Left ventricle myocardium inferior (tissue), 1 donor: Measurements from ENCODE around the gene COPS8. TPM values are rescaled to one million over a fixed set of nuclear protein-coding genes. Genes with fewer than 3 reads are reported as not detected.
A peak's percentile ranks its signal among the peaks of the same experiment; 100 is the strongest.

Experiments
- DNase-seq: peaks from one replicate; pipeline ENCODE4 v3.0.0-alpha.2; 2020
- H3K27ac ChIP-seq: fragments of 200-600 bp; replicated peaks from 2 replicates; pipeline ENCODE4 v1.8.0; 2021
- H3K27me3 ChIP-seq: fragments of 200-600 bp; 2 replicates; pipeline ENCODE4 v1.8.0; 2021; ENCODE audit warnings: low read depth
- H3K36me3 ChIP-seq: fragments of 200-600 bp; 2 replicates; pipeline ENCODE4 v1.8.0; 2021
- H3K4me1 ChIP-seq: fragments of 200-600 bp; 2 replicates; pipeline ENCODE4 v1.8.0; 2021
- H3K4me3 ChIP-seq: fragments of 200-600 bp; 2 replicates; pipeline ENCODE4 v1.8.0; 2021; ENCODE audit warnings: mild to moderate bottlenecking, moderate library complexity
- H3K9me3 ChIP-seq: fragments of 200-600 bp; replicated peaks from 2 replicates; pipeline ENCODE4 v1.8.0; 2021
- intact Hi-C: fragments of 100-400 bp; cut with micrococcal nuclease; formaldehyde crosslinking; loops from one replicate; pipeline ENCODE4 v1.11.0; 2022
- total RNA-seq: library from RNA; stranded (reverse); fragmentation: NEBNext Ultra II Directional; extraction: Animal tissue kit (Norgen Biotek cat#: 25700); gene quantifications from one replicate; pipeline ENCODE4 v1.2.1, GENCODE V29; 2021
- TF ChIP-seq, protein P1 (sequence below): fragments of 200-600 bp; IDR thresholded peaks from 2 replicates; pipeline ENCODE4 v1.8.0; 2021; ENCODE audit warnings: antibody characterized with exemption, mild to moderate bottlenecking, borderline replicate concordance
- donor health status: DM: no; HTN: yes; CAD: no; lungs with severe emphysema.

COPS8 gene
- total RNA-seq, 1 donor from 2014 or later: 97.0 TPM

DNA sequence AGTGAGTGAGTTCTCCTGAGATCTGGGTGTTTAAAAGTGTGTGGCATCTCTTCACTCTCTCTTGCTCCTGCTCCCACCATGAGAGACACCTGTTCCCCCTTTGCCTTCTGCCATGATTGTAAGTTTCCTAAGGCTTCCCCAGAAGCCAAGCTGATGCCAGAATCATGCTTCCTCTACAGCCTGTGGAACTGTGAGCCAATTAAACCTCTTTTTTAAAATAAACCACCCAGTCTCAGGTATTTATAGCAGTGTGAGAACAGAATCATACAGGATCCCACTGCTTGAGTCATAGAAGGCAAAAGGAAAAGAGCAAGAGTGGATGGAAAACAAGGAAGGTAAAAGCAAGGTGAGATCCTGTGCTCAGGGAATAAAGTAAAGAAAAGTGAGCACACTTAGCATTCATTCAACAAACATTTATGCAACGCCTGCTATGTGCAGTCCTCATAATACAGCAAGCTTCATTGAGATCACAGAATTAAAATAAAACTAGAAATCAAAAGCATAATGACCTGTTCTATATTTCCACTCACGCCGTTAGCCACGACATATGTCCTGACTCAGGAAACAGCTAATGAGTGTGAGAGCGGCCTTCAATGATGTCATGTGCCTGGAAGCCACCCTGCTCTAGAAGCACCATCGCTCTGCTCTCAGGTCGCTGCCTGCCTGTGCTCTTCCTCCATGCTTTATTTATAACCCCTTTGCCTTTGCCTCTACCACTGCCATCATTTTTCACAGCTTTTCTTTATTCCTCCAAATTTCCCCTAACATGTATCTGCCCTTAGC, 11.3 kb upstream of the COPS8 start:
- H3K4me1 ChIP-seq: peaks cover 41% of the 10 kb centered on the region
- intact Hi-C loops: no loop called here
- no peak for DNase-seq
- TF ChIP-seq, protein P1, sequence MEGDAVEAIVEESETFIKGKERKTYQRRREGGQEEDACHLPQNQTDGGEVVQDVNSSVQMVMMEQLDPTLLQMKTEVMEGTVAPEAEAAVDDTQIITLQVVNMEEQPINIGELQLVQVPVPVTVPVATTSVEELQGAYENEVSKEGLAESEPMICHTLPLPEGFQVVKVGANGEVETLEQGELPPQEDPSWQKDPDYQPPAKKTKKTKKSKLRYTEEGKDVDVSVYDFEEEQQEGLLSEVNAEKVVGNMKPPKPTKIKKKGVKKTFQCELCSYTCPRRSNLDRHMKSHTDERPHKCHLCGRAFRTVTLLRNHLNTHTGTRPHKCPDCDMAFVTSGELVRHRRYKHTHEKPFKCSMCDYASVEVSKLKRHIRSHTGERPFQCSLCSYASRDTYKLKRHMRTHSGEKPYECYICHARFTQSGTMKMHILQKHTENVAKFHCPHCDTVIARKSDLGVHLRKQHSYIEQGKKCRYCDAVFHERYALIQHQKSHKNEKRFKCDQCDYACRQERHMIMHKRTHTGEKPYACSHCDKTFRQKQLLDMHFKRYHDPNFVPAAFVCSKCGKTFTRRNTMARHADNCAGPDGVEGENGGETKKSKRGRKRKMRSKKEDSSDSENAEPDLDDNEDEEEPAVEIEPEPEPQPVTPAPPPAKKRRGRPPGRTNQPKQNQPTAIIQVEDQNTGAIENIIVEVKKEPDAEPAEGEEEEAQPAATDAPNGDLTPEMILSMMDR: no peak
- no peaks in the 10 kb centered on the region for H3K27me3 ChIP-seq
- H3K27ac ChIP-seq: peak overlapping the region; percentile 77
- H3K9me3 ChIP-seq: peaks cover 5% of the 10 kb centered on the region
- H3K36me3 ChIP-seq: no peaks in the 10 kb centered on the region
- no peak overlapping the region for H3K4me3 ChIP-seq

DNA sequence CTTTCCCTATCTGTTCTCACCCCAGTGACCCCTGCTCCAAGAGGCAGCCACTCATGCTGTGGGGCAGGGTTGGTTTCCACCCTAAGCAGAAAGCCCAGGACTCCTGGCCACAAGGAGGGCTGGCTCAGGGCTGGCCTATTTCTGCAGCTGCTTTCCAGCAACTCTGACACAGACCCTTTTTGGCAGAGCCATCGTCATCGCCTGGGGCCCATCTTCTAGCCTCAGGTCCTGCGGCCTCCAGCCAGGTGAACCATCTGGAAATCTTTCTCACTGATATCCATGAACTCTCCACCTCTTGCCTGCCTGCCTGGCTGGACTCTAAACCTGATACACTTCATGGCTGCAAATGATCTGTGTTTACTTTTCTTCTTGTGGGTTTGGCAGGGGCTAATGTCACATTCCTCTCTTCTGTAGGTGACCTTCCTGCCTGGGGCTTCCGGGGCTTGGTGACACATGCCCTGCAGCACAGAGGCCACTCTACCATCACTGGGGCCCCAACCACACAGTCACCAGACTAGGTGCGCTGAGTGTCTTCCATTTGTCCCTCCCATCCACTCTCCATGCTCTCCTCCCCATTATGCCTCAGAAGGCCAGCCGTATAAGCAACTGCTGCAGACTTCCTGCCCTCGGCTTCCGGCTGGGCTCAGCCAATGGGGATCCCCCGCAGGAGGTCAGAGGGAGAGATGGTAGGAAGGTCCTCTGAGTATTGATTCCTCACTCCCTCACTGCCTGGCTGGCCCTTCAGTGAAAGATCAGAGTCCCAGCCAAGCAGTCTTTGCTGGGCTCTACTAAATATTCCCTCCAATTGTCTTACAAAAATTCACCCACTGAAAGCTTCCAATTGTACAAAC, 9.7 kb upstream of the COPS8 start:
- Histone ChIP-seq H3K27me3 (no peaks in the 10 kb centered on the region), H3K36me3 (no peaks in the 10 kb centered on the region), H3K4me3 (no peak overlapping the region), H3K27ac (peak overlapping the region; percentile 77), H3K4me1 (peaks cover 41% of the 10 kb centered on the region), H3K9me3 (peaks cover 2% of the 10 kb centered on the region)
- intact Hi-C loops: no loop called here
- TF ChIP-seq, protein P1: no peak
- DNase-seq: no peak

DNA sequence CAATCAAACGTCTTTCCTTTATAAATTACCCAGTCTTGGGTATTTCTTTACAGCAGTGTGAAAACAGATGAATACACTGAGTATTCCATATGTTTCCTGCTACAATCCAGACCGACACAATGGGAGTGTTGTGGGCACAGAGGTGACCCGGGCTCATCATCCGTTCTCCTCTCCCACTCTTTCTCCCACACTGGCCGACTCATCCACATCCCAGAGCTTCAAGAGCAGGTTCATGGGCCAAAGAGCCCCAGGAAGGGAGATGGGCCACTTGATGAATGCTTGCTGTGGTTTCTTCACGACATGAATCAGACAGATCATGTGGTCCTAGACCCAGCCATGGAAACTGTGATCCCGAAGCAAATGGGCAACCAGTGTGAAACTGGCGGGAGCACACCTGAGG, 4.1 kb upstream of the COPS8 start:
- intact Hi-C loops: no loop called here
- no peaks in the 10 kb centered on the region for H3K9me3 ChIP-seq
- no peaks in the 10 kb centered on the region for H3K27me3 ChIP-seq
- H3K4me3 ChIP-seq: no peak overlapping the region
- H3K36me3 ChIP-seq: no peaks in the 10 kb centered on the region
- peaks cover 22% of the 10 kb centered on the region for H3K4me1 ChIP-seq
- TF ChIP-seq, protein P1: no peak
- H3K27ac ChIP-seq: no peak overlapping the region
- no peak for DNase-seq

DNA sequence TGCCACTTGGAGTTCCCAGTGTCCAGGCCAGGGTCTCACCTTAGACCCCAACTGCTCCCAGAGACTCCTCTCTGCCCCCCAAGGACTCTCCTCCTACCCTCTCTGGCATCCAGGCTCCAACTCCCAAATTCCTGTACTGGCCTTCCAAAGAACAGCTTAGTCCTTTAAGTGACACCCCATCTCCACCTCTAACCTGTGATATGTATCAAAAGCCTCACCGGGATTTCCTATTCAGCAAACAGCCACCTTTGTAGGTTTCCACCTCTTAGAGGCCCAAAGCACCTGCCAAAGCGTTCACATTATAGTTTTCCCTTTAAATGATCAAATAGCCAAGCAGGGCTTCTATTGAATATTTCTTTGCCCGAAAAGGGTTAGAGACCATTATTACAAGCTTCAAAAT, 2.7 kb upstream of the COPS8 start:
- no peak for DNase-seq
- H3K4me1 ChIP-seq: peaks cover 35% of the 10 kb centered on the region

DNA sequence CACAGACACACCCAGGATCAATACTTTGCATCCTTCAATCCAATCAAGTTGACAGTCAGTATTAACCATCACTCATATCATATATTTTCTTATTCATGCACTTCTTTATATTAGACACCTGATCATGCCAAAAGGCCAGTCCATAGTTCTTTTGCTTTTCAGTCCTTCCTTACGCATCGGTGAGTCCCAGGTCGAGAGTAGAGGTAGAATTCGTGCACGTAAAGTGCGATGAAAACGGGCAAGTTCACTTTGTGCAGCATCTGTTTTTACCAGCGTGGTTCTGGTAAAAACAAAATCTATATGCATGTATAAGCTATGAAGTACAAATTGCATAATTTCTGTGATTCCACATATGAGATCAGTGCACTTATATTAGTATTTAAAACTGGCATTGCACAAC, 1.2 kb upstream of the COPS8 start:
- Histone ChIP-seq H3K4me3 (peak overlapping the region; percentile 90), H3K27ac (peak overlapping the region; percentile 94)
- intact Hi-C loops: no loop called here

More for the DNA sequence above, 2.7 kb upstream of the COPS8 start:
- TF ChIP-seq, protein P1: no peak
- H3K9me3 ChIP-seq: no peaks in the 10 kb centered on the region
- H3K27ac ChIP-seq: no peak overlapping the region
- H3K4me3 ChIP-seq: no peak overlapping the region
- intact Hi-C loops: no loop called here
- no peaks in the 10 kb centered on the region for H3K27me3 ChIP-seq
- peaks cover 3% of the 10 kb centered on the region for H3K36me3 ChIP-seq

More for the DNA sequence above, 1.2 kb upstream of the COPS8 start:
- H3K36me3 ChIP-seq: peaks cover 9% of the 10 kb centered on the region
- TF ChIP-seq, protein P1: no peak
- peaks cover 35% of the 10 kb centered on the region for H3K4me1 ChIP-seq
- no peak for DNase-seq
- H3K27me3 ChIP-seq: no peaks in the 10 kb centered on the region
- no peaks in the 10 kb centered on the region for H3K9me3 ChIP-seq
